Osteoblast (primary cell): ENCODE results near the gene EVI5L. TPM values are rescaled to one million over a fixed set of nuclear protein-coding genes. Genes with fewer than 3 reads are reported as not detected.

Source experiments
- DNase-seq: peaks from one replicate; pipeline ENCODE4 v3.0.0; 2011; ENCODE audit warnings: low spot score, mixed read lengths; ENCODE audit not compliant: insufficient read length; ENCODE audit errors: missing footprints
- H2AFZ ChIP-seq: 2 replicates; pipeline ENCODE4 v1.6.0; 2011; ENCODE audit warnings: mild to moderate bottlenecking, low read length
- H3K27ac ChIP-seq: 2 replicates; pipeline ENCODE4 v1.5.1; 2011; ENCODE audit warnings: mild to moderate bottlenecking, low read depth, low read length, moderate library complexity
- H3K27me3 ChIP-seq: 2 replicates; pipeline ENCODE4 v1.6.0; 2012; ENCODE audit warnings: mild to moderate bottlenecking, control low read depth, inconsistent platforms, low read length, moderate library complexity; ENCODE audit not compliant: insufficient read depth
- H3K36me3 ChIP-seq: 2 replicates; pipeline ENCODE4 v1.5.1; 2011; ENCODE audit warnings: mild to moderate bottlenecking, low read length, control low read depth, moderate library complexity; ENCODE audit not compliant: insufficient read depth
- H3K4me1 ChIP-seq: 2 replicates; pipeline ENCODE4 v1.5.1; 2011; ENCODE audit warnings: mild to moderate bottlenecking, low read length, control low read depth, moderate library complexity; ENCODE audit not compliant: insufficient read depth
- H3K4me2 ChIP-seq: 2 replicates; pipeline ENCODE4 v1.6.0; 2011; ENCODE audit warnings: mild to moderate bottlenecking, low read length; ENCODE audit not compliant: insufficient read depth
- H3K4me3 ChIP-seq: fragments of 200-600 bp; sonication (generic); 3 replicates; pipeline ENCODE4 v1.5.1; 2012; ENCODE audit warnings: mild to moderate bottlenecking, low read length, inconsistent platforms; ENCODE audit not compliant: insufficient read depth
- H3K79me2 ChIP-seq: 2 replicates; pipeline ENCODE4 v1.6.0; 2012; ENCODE audit warnings: mild to moderate bottlenecking, low read length, control low read depth, inconsistent platforms; ENCODE audit not compliant: insufficient read depth
- H3K9me3 ChIP-seq: 2 replicates; pipeline ENCODE4 v1.5.1; 2011; ENCODE audit warnings: low read depth, low read length, control low read depth
- H4K20me1 ChIP-seq: 2 replicates; pipeline ENCODE4 v1.6.0; 2012; ENCODE audit warnings: mild to moderate bottlenecking, low read length, control low read depth; ENCODE audit not compliant: insufficient read depth
- CTCF ChIP-seq: IDR thresholded peaks from 2 replicates; pipeline ENCODE4 v1.5.1; 2011; ENCODE audit warnings: mild to moderate bottlenecking, low read depth, low read length, moderate library complexity; ENCODE audit errors: extremely low read depth
- total RNA-seq: library from RNA; depleted of rRNA; stranded (reverse); fragments of >200 nt; gene quantifications from 2 replicates; pipeline ENCODE4 v1.2.3, GENCODE V29; 2012

The EVI5L gene
- total RNA-seq, 1 donor, result 26.1 TPM

- no peak overlapping the region for H2AFZ ChIP-seq
- peaks cover 49% of the 10 kb centered on the region for H3K79me2 ChIP-seq
- H4K20me1 ChIP-seq, result peaks cover 38% of the 10 kb centered on the region
Observed at GRCh38 chr19:7905859-7906258, 75.8 kb downstream of the EVI5L start.

GRCh38 chr19:7907122-7907521 is 77.1 kb downstream of the EVI5L start:
- peak; percentile 64 for DNase-seq
- peaks cover 49% of the 10 kb centered on the region for H3K79me2 ChIP-seq
- H3K27ac ChIP-seq, result no peak overlapping the region
- TF ChIP-seq CTCF, result no peak
- H3K9me3 ChIP-seq, result no peaks in the 10 kb centered on the region
- H3K36me3 ChIP-seq, result peaks cover 11% of the 10 kb centered on the region
- no peaks in the 10 kb centered on the region for H3K27me3 ChIP-seq
- no peak overlapping the region for H3K4me3 ChIP-seq
- H3K4me1 ChIP-seq, result peaks cover 16% of the 10 kb centered on the region
- no peak overlapping the region for H3K4me2 ChIP-seq
- H4K20me1 ChIP-seq, result peaks cover 38% of the 10 kb centered on the region
- no peak overlapping the region for H2AFZ ChIP-seq

More at GRCh38 chr19:7905859-7906258, 75.8 kb downstream of the EVI5L start:
- no peak for TF ChIP-seq CTCF
- no peaks in the 10 kb centered on the region for H3K27me3 ChIP-seq
- H3K4me2 ChIP-seq, result no peak overlapping the region
- peaks cover 16% of the 10 kb centered on the region for H3K4me1 ChIP-seq
- peaks cover 6% of the 10 kb centered on the region for H3K36me3 ChIP-seq
- no peaks in the 10 kb centered on the region for H3K9me3 ChIP-seq
- no peak overlapping the region for H3K4me3 ChIP-seq
- no peak overlapping the region for H3K27ac ChIP-seq
- DNase-seq, result peak; percentile 69

GRCh38 chr19:7907544-7907943 is 77.5 kb downstream of the EVI5L start:
- no peaks in the 10 kb centered on the region for H3K9me3 ChIP-seq
- DNase-seq, result no peak
- no peak overlapping the region for H3K4me2 ChIP-seq
- H4K20me1 ChIP-seq, result peaks cover 38% of the 10 kb centered on the region
- TF ChIP-seq CTCF, result no peak
- H3K27ac ChIP-seq, result no peak overlapping the region
- no peaks in the 10 kb centered on the region for H3K27me3 ChIP-seq
- no peak overlapping the region for H3K4me3 ChIP-seq
- peaks cover 14% of the 10 kb centered on the region for H3K4me1 ChIP-seq
- peaks cover 11% of the 10 kb centered on the region for H3K36me3 ChIP-seq
- H2AFZ ChIP-seq, result no peak overlapping the region
- peaks cover 48% of the 10 kb centered on the region for H3K79me2 ChIP-seq

GRCh38 chr19:7908078-7908699 is 78.2 kb downstream of the EVI5L start:
- no peak overlapping the region for H2AFZ ChIP-seq
- H3K9me3 ChIP-seq, result no peaks in the 10 kb centered on the region
- peaks cover 10% of the 10 kb centered on the region for H3K4me1 ChIP-seq
- peaks cover 14% of the 10 kb centered on the region for H3K36me3 ChIP-seq
- peak; percentile 82 for DNase-seq
- no peak for TF ChIP-seq CTCF
- H3K79me2 ChIP-seq, result peaks cover 43% of the 10 kb centered on the region
- no peaks in the 10 kb centered on the region for H3K27me3 ChIP-seq
- no peak overlapping the region for H3K4me3 ChIP-seq
- no peak overlapping the region for H3K4me2 ChIP-seq
- H4K20me1 ChIP-seq, result peaks cover 38% of the 10 kb centered on the region
- no peak overlapping the region for H3K27ac ChIP-seq
